Measurements from ENCODE around the gene ASTL.

The ASTL gene

GRCh38 chr2:96150007-96150640 lies 11.8 kb upstream of the ASTL start:
- no peak for TF ChIP-seq CTCF (IDR thresholded peaks at IDR 0.05; ENCODE audit: low read depth, low read length, missing control alignments)
- no peak overlapping the region for H3K4me3 ChIP-seq (ENCODE audit: low read depth, low read length)
- no peak for DNase-seq
- in situ Hi-C loops (cut with HindIII; ENCODE audit: low pct_ligation_motif_present, low sequenced_read_pairs), result no loop called here
- no peak overlapping the region for H3K27ac ChIP-seq
- no peaks in the 10 kb centered on the region for H3K36me3 ChIP-seq (replicated peaks)
- H3K27me3 ChIP-seq (replicated peaks), result no peaks in the 10 kb centered on the region

- DNase-seq, result peak; percentile 87
- Histone ChIP-seq H3K27me3 (replicated peaks) (no peaks in the 10 kb centered on the region), H3K27ac (no peak overlapping the region), H3K4me3 (ENCODE audit: low read depth, low read length) (peak overlapping the region; percentile 26), H3K36me3 (replicated peaks) (no peaks in the 10 kb centered on the region)
- no peak for TF ChIP-seq CTCF (IDR thresholded peaks at IDR 0.05; ENCODE audit: low read depth, low read length, missing control alignments)
- in situ Hi-C loops (cut with HindIII; ENCODE audit: low pct_ligation_motif_present, low sequenced_read_pairs), result no loop called here
These were observed 10.3 kb upstream of the ASTL start for GRCh38 chr2:96148410-96149217.

GRCh38 chr2:96147593-96148201 lies 9.4 kb upstream of the ASTL start:
- Histone ChIP-seq H3K4me3 (ENCODE audit: low read depth, low read length) (no peak overlapping the region), H3K27ac (no peak overlapping the region)
- in situ Hi-C loops (cut with HindIII; ENCODE audit: low pct_ligation_motif_present, low sequenced_read_pairs), result no loop called here

GRCh38 chr2:96146881-96147592 lies 8.7 kb upstream of the ASTL start:
- DNase-seq, result peak; percentile 16
- Histone ChIP-seq H3K27me3 (replicated peaks) (no peaks in the 10 kb centered on the region), H3K27ac (no peak overlapping the region), H3K36me3 (replicated peaks) (no peaks in the 10 kb centered on the region), H3K4me3 (ENCODE audit: low read depth, low read length) (no peak overlapping the region)
- in situ Hi-C loops (cut with HindIII; ENCODE audit: low pct_ligation_motif_present, low sequenced_read_pairs), result no loop called here
- no peak for TF ChIP-seq CTCF (IDR thresholded peaks at IDR 0.05; ENCODE audit: low read depth, low read length, missing control alignments)

More at GRCh38 chr2:96147593-96148201, 9.4 kb upstream of the ASTL start:
- no peak for DNase-seq
- H3K36me3 ChIP-seq (replicated peaks), result no peaks in the 10 kb centered on the region
- no peaks in the 10 kb centered on the region for H3K27me3 ChIP-seq (replicated peaks)
- TF ChIP-seq CTCF (IDR thresholded peaks at IDR 0.05; ENCODE audit: low read depth, low read length, missing control alignments), result no peak

GRCh38 chr2:96146153-96146880 lies 8.0 kb upstream of the ASTL start:
- Histone ChIP-seq H3K27me3 (replicated peaks) (no peaks in the 10 kb centered on the region), H3K4me3 (ENCODE audit: low read depth, low read length) (no peak overlapping the region), H3K27ac (no peak overlapping the region), H3K36me3 (replicated peaks) (no peaks in the 10 kb centered on the region)
- no peak for DNase-seq
- in situ Hi-C loops (cut with HindIII; ENCODE audit: low pct_ligation_motif_present, low sequenced_read_pairs), result no loop called here
- TF ChIP-seq CTCF (IDR thresholded peaks at IDR 0.05; ENCODE audit: low read depth, low read length, missing control alignments), result no peak
